ENCODE measurements around the gene PDZRN3.

DNA sequence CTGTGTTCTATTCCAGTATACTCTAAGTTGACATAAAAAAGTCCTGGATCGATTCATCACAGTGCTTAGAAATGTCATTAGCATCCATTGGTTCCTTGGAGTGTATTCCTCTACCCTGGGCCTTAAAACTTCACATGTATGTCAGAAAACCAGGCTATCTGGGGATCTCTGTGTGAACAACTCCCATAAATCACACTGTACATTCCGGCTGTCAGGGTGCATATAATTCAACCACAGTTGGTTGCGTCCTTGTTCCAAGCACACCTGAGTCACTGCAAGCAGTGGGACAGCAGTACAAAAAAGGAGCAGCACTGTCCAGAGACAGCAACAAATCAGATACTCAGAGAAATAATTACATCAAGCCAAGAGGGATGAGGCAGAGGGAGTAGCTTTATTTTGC is 52.4 kb downstream of the PDZRN3 start:
- TF ChIP-seq EZH2phosphoT487 (IDR thresholded peaks at IDR 0.05; ENCODE audit: unreplicated experiment): no peak
- TF ChIP-seq, protein P1, sequence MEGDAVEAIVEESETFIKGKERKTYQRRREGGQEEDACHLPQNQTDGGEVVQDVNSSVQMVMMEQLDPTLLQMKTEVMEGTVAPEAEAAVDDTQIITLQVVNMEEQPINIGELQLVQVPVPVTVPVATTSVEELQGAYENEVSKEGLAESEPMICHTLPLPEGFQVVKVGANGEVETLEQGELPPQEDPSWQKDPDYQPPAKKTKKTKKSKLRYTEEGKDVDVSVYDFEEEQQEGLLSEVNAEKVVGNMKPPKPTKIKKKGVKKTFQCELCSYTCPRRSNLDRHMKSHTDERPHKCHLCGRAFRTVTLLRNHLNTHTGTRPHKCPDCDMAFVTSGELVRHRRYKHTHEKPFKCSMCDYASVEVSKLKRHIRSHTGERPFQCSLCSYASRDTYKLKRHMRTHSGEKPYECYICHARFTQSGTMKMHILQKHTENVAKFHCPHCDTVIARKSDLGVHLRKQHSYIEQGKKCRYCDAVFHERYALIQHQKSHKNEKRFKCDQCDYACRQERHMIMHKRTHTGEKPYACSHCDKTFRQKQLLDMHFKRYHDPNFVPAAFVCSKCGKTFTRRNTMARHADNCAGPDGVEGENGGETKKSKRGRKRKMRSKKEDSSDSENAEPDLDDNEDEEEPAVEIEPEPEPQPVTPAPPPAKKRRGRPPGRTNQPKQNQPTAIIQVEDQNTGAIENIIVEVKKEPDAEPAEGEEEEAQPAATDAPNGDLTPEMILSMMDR (conservative IDR thresholded peaks at IDR 0.05; ENCODE audit: low read depth in 2 of 2): no peak
- TF ChIP-seq, protein P2, sequence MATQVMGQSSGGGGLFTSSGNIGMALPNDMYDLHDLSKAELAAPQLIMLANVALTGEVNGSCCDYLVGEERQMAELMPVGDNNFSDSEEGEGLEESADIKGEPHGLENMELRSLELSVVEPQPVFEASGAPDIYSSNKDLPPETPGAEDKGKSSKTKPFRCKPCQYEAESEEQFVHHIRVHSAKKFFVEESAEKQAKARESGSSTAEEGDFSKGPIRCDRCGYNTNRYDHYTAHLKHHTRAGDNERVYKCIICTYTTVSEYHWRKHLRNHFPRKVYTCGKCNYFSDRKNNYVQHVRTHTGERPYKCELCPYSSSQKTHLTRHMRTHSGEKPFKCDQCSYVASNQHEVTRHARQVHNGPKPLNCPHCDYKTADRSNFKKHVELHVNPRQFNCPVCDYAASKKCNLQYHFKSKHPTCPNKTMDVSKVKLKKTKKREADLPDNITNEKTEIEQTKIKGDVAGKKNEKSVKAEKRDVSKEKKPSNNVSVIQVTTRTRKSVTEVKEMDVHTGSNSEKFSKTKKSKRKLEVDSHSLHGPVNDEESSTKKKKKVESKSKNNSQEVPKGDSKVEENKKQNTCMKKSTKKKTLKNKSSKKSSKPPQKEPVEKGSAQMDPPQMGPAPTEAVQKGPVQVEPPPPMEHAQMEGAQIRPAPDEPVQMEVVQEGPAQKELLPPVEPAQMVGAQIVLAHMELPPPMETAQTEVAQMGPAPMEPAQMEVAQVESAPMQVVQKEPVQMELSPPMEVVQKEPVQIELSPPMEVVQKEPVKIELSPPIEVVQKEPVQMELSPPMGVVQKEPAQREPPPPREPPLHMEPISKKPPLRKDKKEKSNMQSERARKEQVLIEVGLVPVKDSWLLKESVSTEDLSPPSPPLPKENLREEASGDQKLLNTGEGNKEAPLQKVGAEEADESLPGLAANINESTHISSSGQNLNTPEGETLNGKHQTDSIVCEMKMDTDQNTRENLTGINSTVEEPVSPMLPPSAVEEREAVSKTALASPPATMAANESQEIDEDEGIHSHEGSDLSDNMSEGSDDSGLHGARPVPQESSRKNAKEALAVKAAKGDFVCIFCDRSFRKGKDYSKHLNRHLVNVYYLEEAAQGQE (IDR thresholded peaks at IDR 0.05; ENCODE audit: unreplicated experiment): no peak
- no peak for TF ChIP-seq EZH2 (IDR thresholded peaks at IDR 0.05; ENCODE audit: low read depth, unreplicated experiment)
